Testis (tissue), 2 donors: ENCODE data around the gene LRFN2.

Experiments used
- POLR2A ChIP-seq: fragments of 450-650 bp; IDR thresholded peaks from one replicate; pipeline ENCODE4 v1.6.1; 2017; ENCODE audit warnings: antibody characterized with exemption, mild to moderate bottlenecking, moderate library complexity
- TF ChIP-seq, protein P1 (sequence below), 3 experiments: fragments of 450-650 bp in 2 of 3; fragments of 200-600 bp in 1 of 3; sonication (generic) in 1 of 3; IDR thresholded peaks; one replicate each; pipeline ENCODE4 v1.5.1; 2016 to 2019; ENCODE audit warnings: antibody characterized with exemption in 3 of 3, mild to moderate bottlenecking in 2 of 3, moderate library complexity in 1 of 3

DNA sequence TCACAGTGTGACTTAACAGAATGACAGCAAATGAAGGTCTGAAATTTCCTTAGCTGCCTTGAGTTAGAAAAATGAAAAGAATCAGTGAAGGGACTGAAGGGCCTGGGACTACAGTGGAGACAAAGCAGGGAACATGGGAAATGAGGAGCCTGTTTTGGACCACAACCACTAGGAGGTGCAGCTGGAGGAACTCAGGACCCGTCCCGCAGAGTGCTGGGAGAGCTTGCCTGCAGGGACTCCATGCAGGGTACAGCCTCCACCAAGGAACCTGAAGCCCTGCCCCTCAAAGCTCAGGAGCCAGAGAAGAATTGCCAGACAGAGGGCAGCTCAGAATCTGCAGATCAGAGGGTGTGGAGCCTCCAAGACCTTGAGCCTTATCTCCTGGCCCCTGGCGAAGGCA is 50.7 kb downstream of the LRFN2 start:
- TF ChIP-seq, protein P1, sequence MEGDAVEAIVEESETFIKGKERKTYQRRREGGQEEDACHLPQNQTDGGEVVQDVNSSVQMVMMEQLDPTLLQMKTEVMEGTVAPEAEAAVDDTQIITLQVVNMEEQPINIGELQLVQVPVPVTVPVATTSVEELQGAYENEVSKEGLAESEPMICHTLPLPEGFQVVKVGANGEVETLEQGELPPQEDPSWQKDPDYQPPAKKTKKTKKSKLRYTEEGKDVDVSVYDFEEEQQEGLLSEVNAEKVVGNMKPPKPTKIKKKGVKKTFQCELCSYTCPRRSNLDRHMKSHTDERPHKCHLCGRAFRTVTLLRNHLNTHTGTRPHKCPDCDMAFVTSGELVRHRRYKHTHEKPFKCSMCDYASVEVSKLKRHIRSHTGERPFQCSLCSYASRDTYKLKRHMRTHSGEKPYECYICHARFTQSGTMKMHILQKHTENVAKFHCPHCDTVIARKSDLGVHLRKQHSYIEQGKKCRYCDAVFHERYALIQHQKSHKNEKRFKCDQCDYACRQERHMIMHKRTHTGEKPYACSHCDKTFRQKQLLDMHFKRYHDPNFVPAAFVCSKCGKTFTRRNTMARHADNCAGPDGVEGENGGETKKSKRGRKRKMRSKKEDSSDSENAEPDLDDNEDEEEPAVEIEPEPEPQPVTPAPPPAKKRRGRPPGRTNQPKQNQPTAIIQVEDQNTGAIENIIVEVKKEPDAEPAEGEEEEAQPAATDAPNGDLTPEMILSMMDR (IDR thresholded peaks at IDR 0.05) = peak in 1 of 3 experiments; percentile 17
- TF ChIP-seq POLR2A = no peak
